GM12864 (cell line): Measurements from ENCODE around the gene NOD2.

Experiments used
- DNase-seq: peaks from one replicate; pipeline ENCODE4 v3.0.0-alpha.2; 2011; ENCODE audit warnings: low read depth
- H3K4me3 ChIP-seq: 2 replicates; pipeline ENCODE4 v1.5.1; 2011; ENCODE audit warnings: mild to moderate bottlenecking, low read depth, low read length, control low read depth
- CTCF ChIP-seq: IDR thresholded peaks from 2 replicates; pipeline ENCODE4 v1.5.1; 2011; ENCODE audit warnings: low read depth, mild to moderate bottlenecking, moderate library complexity, low read length, control low read depth, inconsistent platforms; ENCODE audit errors: missing control alignments

The NOD2 gene

GRCh38 chr16:50722405-50722737 is 29.0 kb downstream of the NOD2 start:
- DNase-seq = no peak
- no peak overlapping the region for H3K4me3 ChIP-seq
- no peak for TF ChIP-seq CTCF

- H3K4me3 ChIP-seq = no peak overlapping the region
- no peak for TF ChIP-seq CTCF
- DNase-seq = no peak
Observed at GRCh38 chr16:50722960-50723359, 29.6 kb downstream of the NOD2 start.

GRCh38 chr16:50724306-50724705 is 30.9 kb downstream of the NOD2 start:
- no peak overlapping the region for H3K4me3 ChIP-seq
- DNase-seq = no peak
- no peak for TF ChIP-seq CTCF

GRCh38 chr16:50731130-50731988 is 38.0 kb downstream of the NOD2 start:
- no peak for DNase-seq
- H3K4me3 ChIP-seq = no peak overlapping the region
- TF ChIP-seq CTCF = no peak

- no peak for DNase-seq
- TF ChIP-seq CTCF = no peak
- no peak overlapping the region for H3K4me3 ChIP-seq
Observed at GRCh38 chr16:50731989-50732832, 38.8 kb downstream of the NOD2 start.

- no peak for TF ChIP-seq CTCF
- DNase-seq = no peak
- H3K4me3 ChIP-seq = no peak overlapping the region
Observed at GRCh38 chr16:50733468-50733867, 40.1 kb downstream of the NOD2 start.
